PFSK-1 (cell line): Measurements from ENCODE around the gene LOXL3.

Experiments used
- FOXP2 ChIP-seq: optimal IDR thresholded peaks from 2 replicates; pipeline ENCODE3; 2011; ENCODE audit warnings: borderline replicate concordance, control low read depth, inconsistent platforms; ENCODE audit not compliant: insufficient read depth; ENCODE audit errors: extremely low read length, extremely low read depth
- POLR2AphosphoS5 ChIP-seq: IDR thresholded peaks from 2 replicates; pipeline ENCODE4 v1.6.1; 2012; ENCODE audit warnings: low read depth, mild to moderate bottlenecking, control low read depth, low read length, moderate library complexity
- SIN3A ChIP-seq: IDR thresholded peaks from 2 replicates; pipeline ENCODE4 v1.6.1; 2012; ENCODE audit warnings: mild to moderate bottlenecking, low read length, moderate library complexity, borderline replicate concordance; ENCODE audit not compliant: insufficient read depth
- TAF1 ChIP-seq: IDR thresholded peaks from 2 replicates; pipeline ENCODE4 v1.6.1; 2012; ENCODE audit warnings: low read length, control low read depth, borderline replicate concordance; ENCODE audit not compliant: insufficient read depth
- TF ChIP-seq, protein P1 (sequence below), 2 experiments: IDR thresholded peaks; 2 replicates each; pipeline versions ENCODE4 v1.6.1 to v1.8.0; 2011 to 2012; ENCODE audit warnings: low read depth in 2 of 2, low read length in 2 of 2, control low read depth in 1 of 2, inconsistent platforms in 1 of 2, mild to moderate bottlenecking in 1 of 2, moderate library complexity in 1 of 2; ENCODE audit not compliant: insufficient read depth in 1 of 2

LOXL3 gene

DNA sequence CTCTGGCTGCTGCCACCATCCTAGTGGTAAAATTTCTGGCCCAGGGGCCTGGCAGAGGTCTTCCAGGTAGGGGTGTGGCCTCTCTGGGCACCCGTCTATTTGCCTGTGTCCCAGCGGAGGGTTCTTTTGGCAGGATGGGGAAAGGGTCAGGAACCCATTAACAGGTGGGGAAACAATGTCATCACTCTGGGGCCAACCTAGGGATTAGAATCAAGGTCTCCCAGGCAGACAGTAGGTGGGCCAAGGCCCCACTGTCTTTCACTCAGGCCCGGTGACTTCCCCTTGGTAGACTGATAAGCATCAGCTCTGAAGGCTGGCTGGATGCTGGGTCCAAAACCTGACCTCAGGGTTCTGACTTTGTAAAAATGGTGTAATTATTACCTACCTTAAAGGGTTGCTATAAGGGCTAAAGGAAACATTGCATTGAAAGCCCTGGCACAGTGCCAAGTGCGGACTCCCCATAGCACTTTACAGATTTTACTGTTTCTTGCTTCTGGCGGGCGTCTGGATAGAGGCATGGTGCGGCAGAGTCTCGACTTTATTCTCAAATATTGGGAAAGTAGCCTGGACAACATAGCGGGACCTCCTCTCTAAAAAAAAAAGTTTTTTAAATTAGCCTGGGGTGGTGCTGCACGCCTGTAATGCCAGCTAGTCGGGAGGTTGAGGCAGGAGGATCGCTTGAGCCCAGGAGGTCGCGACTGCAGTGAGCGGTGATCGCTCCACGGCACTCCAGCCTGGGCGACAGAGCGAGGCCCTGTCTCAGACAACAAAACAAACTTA, 56.6 kb downstream of the LOXL3 start:
- TF ChIP-seq FOXP2 (no peak), SIN3A (no peak), POLR2AphosphoS5 (no peak), TAF1 (no peak)
- TF ChIP-seq, protein P1, sequence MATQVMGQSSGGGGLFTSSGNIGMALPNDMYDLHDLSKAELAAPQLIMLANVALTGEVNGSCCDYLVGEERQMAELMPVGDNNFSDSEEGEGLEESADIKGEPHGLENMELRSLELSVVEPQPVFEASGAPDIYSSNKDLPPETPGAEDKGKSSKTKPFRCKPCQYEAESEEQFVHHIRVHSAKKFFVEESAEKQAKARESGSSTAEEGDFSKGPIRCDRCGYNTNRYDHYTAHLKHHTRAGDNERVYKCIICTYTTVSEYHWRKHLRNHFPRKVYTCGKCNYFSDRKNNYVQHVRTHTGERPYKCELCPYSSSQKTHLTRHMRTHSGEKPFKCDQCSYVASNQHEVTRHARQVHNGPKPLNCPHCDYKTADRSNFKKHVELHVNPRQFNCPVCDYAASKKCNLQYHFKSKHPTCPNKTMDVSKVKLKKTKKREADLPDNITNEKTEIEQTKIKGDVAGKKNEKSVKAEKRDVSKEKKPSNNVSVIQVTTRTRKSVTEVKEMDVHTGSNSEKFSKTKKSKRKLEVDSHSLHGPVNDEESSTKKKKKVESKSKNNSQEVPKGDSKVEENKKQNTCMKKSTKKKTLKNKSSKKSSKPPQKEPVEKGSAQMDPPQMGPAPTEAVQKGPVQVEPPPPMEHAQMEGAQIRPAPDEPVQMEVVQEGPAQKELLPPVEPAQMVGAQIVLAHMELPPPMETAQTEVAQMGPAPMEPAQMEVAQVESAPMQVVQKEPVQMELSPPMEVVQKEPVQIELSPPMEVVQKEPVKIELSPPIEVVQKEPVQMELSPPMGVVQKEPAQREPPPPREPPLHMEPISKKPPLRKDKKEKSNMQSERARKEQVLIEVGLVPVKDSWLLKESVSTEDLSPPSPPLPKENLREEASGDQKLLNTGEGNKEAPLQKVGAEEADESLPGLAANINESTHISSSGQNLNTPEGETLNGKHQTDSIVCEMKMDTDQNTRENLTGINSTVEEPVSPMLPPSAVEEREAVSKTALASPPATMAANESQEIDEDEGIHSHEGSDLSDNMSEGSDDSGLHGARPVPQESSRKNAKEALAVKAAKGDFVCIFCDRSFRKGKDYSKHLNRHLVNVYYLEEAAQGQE (IDR thresholded peaks at IDR 0.05; ENCODE audit: insufficient read depth in 1 of 2, low read depth in 2 of 2, low read length in 2 of 2), result no peak

DNA sequence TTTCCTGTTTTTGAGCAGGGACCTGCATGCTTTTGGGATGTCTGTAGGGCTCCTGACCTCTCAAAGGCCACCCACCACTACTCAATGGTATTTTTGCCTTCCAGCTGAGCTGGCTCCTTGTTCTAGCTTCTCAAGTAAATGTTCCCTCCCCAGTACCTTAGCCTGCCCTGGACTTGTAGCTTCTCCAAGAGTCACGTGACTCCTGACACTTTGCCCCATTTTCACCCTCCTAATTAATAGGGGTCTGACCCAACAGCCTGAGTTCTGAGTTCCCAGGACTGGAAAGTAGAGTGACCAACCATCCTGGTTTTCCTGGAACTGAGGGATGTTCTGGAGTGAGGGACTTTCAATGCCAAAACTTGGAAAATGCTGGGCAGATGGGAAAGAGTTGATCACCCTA, 58.3 kb downstream of the LOXL3 start:
- TF ChIP-seq POLR2AphosphoS5, result no peak
- TF ChIP-seq SIN3A, result no peak
- TF ChIP-seq TAF1, result no peak
- TF ChIP-seq, protein P1 (IDR thresholded peaks at IDR 0.05; ENCODE audit: insufficient read depth in 1 of 2, low read depth in 2 of 2, low read length in 2 of 2), result no peak
- no peak for TF ChIP-seq FOXP2

DNA sequence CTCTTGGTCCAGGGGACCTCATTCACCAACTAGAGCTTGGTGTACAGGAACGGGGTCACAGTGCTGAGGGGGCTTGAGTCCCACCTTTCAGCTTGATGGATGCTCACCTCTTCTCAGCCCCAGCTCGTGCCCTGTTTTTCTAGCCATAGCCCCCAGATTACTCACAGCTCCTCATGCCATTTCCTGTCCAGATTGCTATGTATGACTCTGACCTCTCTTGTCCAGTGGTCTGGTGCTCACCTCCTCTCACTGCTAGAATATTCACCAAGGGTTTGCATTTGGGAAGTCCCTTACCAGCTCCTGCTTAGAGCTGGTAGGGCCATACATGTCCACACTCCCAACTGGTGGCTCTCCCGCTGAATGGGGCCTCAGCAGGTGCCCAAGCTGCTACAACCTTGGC, 60.2 kb downstream of the LOXL3 start:
- TF ChIP-seq FOXP2 (no peak), POLR2AphosphoS5 (no peak), SIN3A (no peak), TAF1 (no peak)
- TF ChIP-seq, protein P1 (IDR thresholded peaks at IDR 0.05; ENCODE audit: insufficient read depth in 1 of 2, low read depth in 2 of 2, low read length in 2 of 2), result no peak

DNA sequence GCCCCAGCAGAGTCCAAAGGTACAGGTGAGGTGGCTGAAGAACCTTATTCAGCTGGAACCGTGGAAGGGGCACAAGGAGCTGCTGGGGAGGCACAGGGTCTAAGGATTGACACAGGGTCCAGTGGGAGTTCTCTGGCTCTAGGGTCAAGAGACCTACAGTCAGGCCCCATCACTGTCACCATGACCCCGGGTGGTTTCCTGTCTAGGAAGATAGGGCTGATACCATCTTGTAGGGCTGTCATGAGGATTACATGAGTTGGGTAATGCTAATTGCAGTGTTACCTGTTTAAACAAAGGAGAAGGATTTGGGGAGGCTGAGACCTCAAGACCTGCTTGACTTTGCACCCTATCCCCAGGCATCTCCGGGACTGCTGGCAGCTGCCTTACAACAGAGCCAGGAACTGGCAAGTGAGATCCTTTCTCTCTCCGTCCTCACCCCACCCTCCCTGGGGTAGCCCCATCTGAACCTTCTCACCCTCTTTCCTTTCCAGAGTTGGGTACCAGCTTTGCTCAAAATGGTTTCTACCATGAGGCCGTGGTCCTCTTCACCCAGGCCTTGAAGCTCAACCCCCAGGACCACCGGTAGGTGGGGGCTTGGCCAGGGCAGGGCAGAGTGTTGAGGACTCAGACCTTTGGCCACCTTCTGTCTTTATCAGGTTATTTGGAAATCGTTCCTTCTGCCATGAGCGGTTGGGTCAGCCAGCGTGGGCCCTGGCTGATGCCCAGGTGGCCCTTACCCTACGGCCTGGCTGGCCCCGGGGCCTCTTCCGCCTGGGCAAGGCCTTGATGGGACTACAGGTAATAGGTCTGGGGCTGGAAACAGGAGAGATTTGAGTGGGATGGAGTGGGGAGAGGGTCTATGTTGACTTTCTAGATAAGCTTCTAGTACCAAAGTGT, 61.8 kb downstream of the LOXL3 start:
- TF ChIP-seq TAF1 (no peak), FOXP2 (no peak), POLR2AphosphoS5 (no peak), SIN3A (no peak)
- TF ChIP-seq, protein P1 (IDR thresholded peaks at IDR 0.05; ENCODE audit: insufficient read depth in 1 of 2, low read depth in 2 of 2, low read length in 2 of 2), result no peak
